SK-N-SH (cell line): ENCODE data around the gene CEBPG.

Experiments used
- POLR2AphosphoS5 ChIP-seq: IDR thresholded peaks from 2 replicates; pipeline ENCODE4 v1.6.1; 2012; ENCODE audit warnings: low read depth, low read length
- RCOR1 ChIP-seq: fragments of 150-350 bp; IDR thresholded peaks from 2 replicates; pipeline ENCODE4 v1.6.1; 2017; ENCODE audit warnings: antibody characterized with exemption, low read length
- SIN3A ChIP-seq: IDR thresholded peaks from 2 replicates; pipeline ENCODE4 v1.6.1; 2012; ENCODE audit warnings: low read depth, mild to moderate bottlenecking, low read length, moderate library complexity, borderline replicate concordance
- TF ChIP-seq, protein P1 (sequence below): fragments of 200-600 bp; sonication (generic); IDR thresholded peaks from 2 replicates; pipeline ENCODE4 v1.6.1; 2017; ENCODE audit warnings: antibody characterized with exemption, mild to moderate bottlenecking, moderate library complexity
- TF ChIP-seq, protein P2 (sequence below): IDR thresholded peaks from 2 replicates; pipeline ENCODE4 v1.4.0; 2012; ENCODE audit warnings: low read depth, borderline replicate concordance
- TF ChIP-seq, protein P3 (sequence below): IDR thresholded peaks from 2 replicates; pipeline ENCODE4 v1.4.0; 2012; ENCODE audit warnings: low read depth

DNA sequence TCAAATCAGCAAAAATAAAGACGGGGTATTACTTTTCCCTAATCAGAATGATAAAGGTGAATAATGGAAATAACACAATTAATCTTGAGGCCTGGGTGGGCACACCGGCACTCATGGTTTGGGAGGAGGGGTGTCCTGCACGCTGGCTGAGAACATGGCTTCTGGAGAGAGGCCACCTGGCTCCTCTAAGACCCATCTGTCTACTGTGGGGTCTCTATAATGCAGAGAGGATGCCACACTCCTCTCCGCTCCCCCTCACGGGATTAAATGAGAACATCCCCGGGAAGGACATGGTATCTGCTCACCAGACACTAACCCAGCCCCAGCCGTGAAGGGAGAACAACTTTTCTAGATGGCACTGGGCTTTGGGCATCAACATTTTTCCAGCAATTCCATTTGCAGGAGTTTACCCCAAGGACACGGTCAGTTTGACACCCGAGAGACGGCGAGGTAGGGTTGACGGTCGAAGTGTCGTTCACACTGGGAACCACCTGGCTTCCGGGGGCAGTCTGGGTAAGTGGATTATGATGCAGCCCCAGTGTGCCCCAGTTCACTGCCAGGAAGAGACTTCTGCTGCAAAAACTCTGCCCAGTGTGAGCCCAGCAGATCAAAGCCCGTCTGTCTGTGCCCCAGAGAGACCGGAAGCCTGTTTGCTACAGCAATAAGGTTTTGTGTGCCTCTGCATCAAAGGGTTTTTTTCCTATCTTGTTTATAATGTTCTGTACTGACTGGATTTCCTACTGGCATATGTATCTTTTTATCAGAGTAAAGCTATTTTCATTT, 56.6 kb downstream of the CEBPG start:
- TF ChIP-seq, protein P1, sequence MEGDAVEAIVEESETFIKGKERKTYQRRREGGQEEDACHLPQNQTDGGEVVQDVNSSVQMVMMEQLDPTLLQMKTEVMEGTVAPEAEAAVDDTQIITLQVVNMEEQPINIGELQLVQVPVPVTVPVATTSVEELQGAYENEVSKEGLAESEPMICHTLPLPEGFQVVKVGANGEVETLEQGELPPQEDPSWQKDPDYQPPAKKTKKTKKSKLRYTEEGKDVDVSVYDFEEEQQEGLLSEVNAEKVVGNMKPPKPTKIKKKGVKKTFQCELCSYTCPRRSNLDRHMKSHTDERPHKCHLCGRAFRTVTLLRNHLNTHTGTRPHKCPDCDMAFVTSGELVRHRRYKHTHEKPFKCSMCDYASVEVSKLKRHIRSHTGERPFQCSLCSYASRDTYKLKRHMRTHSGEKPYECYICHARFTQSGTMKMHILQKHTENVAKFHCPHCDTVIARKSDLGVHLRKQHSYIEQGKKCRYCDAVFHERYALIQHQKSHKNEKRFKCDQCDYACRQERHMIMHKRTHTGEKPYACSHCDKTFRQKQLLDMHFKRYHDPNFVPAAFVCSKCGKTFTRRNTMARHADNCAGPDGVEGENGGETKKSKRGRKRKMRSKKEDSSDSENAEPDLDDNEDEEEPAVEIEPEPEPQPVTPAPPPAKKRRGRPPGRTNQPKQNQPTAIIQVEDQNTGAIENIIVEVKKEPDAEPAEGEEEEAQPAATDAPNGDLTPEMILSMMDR = no peak
- no peak for TF ChIP-seq RCOR1
- TF ChIP-seq SIN3A = no peak
- TF ChIP-seq, protein P2, sequence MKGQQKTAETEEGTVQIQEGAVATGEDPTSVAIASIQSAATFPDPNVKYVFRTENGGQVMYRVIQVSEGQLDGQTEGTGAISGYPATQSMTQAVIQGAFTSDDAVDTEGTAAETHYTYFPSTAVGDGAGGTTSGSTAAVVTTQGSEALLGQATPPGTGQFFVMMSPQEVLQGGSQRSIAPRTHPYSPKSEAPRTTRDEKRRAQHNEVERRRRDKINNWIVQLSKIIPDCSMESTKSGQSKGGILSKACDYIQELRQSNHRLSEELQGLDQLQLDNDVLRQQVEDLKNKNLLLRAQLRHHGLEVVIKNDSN = no peak
- no peak for TF ChIP-seq POLR2AphosphoS5
- TF ChIP-seq, protein P3, sequence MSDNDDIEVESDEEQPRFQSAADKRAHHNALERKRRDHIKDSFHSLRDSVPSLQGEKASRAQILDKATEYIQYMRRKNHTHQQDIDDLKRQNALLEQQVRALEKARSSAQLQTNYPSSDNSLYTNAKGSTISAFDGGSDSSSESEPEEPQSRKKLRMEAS = no peak
